ENCODE data around the gene PTGR1.

PTGR1 gene

GRCh38 chr9:111633389-111633736 lies 33.9 kb upstream of the PTGR1 start:
- H3K4me1 ChIP-seq = peaks cover 18 to 46% (median 25%) of the 10 kb centered on the region in 10 experiments
- H3K9me3 ChIP-seq (replicated peaks in 1 of 11) = peaks cover 0 to 17% (median 3%) of the 10 kb centered on the region in 11 experiments; a peak in 8 of 22 replicates
- H3K4me2 ChIP-seq = peak overlapping the region; percentile 79 to 97 (median 88)
- no peak overlapping the region for H3K27ac ChIP-seq
- peak overlapping the region in 8 of 10 experiments; percentile 5 to 98 (median 91); a peak in 7 of 20 replicates for H3K4me3 ChIP-seq
- peaks cover 0 to 70% (median 58%) of the 10 kb centered on the region in 11 experiments; a peak in 17 of 22 replicates for H4K20me1 ChIP-seq
- no peak overlapping the region; a peak in 1 of 22 replicates for H3K9ac ChIP-seq
- TF ChIP-seq Cebpa-rat (IDR thresholded peaks at IDR 0.05) = no peak
- H3K27me3 ChIP-seq = no peaks in the 10 kb centered on the region
- peaks cover 0 to 47% (median 17%) of the 10 kb centered on the region in 11 experiments; a peak in 13 of 22 replicates for H3K36me3 ChIP-seq

GRCh38 chr9:111632695-111633388 lies 33.4 kb upstream of the PTGR1 start:
- Histone ChIP-seq H3K4me2 (peak overlapping the region; percentile 79 to 97 (median 88)), H4K20me1 (peaks cover 0 to 65% (median 53%) of the 10 kb centered on the region in 11 experiments; a peak in 17 of 22 replicates), H3K36me3 (peaks cover 0 to 42% (median 17%) of the 10 kb centered on the region in 11 experiments; a peak in 12 of 22 replicates), H3K4me3 (peak overlapping the region; percentile 75 to 98 (median 92)), H3K4me1 (peaks cover 18 to 46% (median 25%) of the 10 kb centered on the region in 10 experiments), H3K27ac (peak overlapping the region in 7 of 11 experiments; percentile 81 to 95 (median 92); a peak in 9 of 22 replicates), H3K9me3 (replicated peaks in 1 of 11) (peaks cover 0 to 12% (median 0%) of the 10 kb centered on the region in 11 experiments; a peak in 4 of 22 replicates), H3K27me3 (no peaks in the 10 kb centered on the region), H3K9ac (peak overlapping the region; percentile 85 to 97 (median 96))
- TF ChIP-seq Cebpa-rat (IDR thresholded peaks at IDR 0.05) = no peak

GRCh38 chr9:111632060-111632459 lies 32.6 kb upstream of the PTGR1 start:
- Histone ChIP-seq H3K4me1 (peaks cover 18 to 46% (median 25%) of the 10 kb centered on the region in 10 experiments), H3K9ac (peak overlapping the region; percentile 85 to 97 (median 96)), H3K4me3 (peak overlapping the region; percentile 75 to 98 (median 92)), H3K27me3 (no peaks in the 10 kb centered on the region), H4K20me1 (peaks cover 0 to 57% (median 45%) of the 10 kb centered on the region in 11 experiments; a peak in 17 of 22 replicates), H3K27ac (peak overlapping the region; percentile 81 to 95 (median 91)), H3K9me3 (replicated peaks in 1 of 11) (peaks cover 0 to 6% (median 0%) of the 10 kb centered on the region in 11 experiments; a peak in 4 of 22 replicates), H3K4me2 (peak overlapping the region; percentile 79 to 97 (median 88)), H3K36me3 (peaks cover 0 to 34% (median 16%) of the 10 kb centered on the region in 11 experiments; a peak in 10 of 22 replicates)
- no peak for TF ChIP-seq Cebpa-rat (IDR thresholded peaks at IDR 0.05)

GRCh38 chr9:111631214-111631971 lies 31.9 kb upstream of the PTGR1 start, which contains the start of gene DNAJC25:
Gene DNAJC25, plus strand, starts transcription at chr9:111631334. Its CDS starts 74 bp downstream, at chr9:111631408.
- Histone ChIP-seq H3K36me3 (peaks cover 0 to 27% (median 11%) of the 10 kb centered on the region in 11 experiments; a peak in 9 of 22 replicates), H4K20me1 (peaks cover 0 to 51% (median 39%) of the 10 kb centered on the region in 11 experiments; a peak in 16 of 22 replicates), H3K9me3 (replicated peaks in 1 of 11) (peaks cover 0 to 1% (median 0%) of the 10 kb centered on the region in 11 experiments; a peak in 2 of 22 replicates), H3K9ac (peak within 1 kb of the TSS; percentile 85 to 97 (median 96)), H3K27me3 (no peaks in the 10 kb centered on the region), H3K4me2 (peak within 1 kb of the TSS; percentile 84 to 97 (median 89)), H3K27ac (peak within 1 kb of the TSS; percentile 81 to 95 (median 91)), H3K4me3 (peak within 1 kb of the TSS; percentile 75 to 98 (median 92)), H3K4me1 (peaks cover 18 to 46% (median 25%) of the 10 kb centered on the region in 10 experiments)
- TF ChIP-seq Cebpa-rat (IDR thresholded peaks at IDR 0.05) = no peak

GRCh38 chr9:111630964-111631213 lies 31.4 kb upstream of the PTGR1 start:
- peaks cover 18 to 43% (median 25%) of the 10 kb centered on the region in 10 experiments for H3K4me1 ChIP-seq
- H3K27me3 ChIP-seq = no peaks in the 10 kb centered on the region
- H4K20me1 ChIP-seq = peaks cover 0 to 46% (median 34%) of the 10 kb centered on the region in 11 experiments; a peak in 16 of 22 replicates
- H3K9ac ChIP-seq = peak overlapping the region; percentile 85 to 97 (median 96); a peak in 21 of 22 replicates
- peak overlapping the region; percentile 64 to 96 (median 85) for H3K4me2 ChIP-seq
- H3K36me3 ChIP-seq = peaks cover 0 to 23% (median 11%) of the 10 kb centered on the region in 11 experiments; a peak in 7 of 22 replicates
- TF ChIP-seq Cebpa-rat (IDR thresholded peaks at IDR 0.05) = no peak
- H3K27ac ChIP-seq = peak overlapping the region in 9 of 11 experiments; percentile 25 to 95 (median 91); a peak in 16 of 22 replicates
- H3K9me3 ChIP-seq (replicated peaks in 1 of 11) = no peaks in the 10 kb centered on the region
- peak overlapping the region; percentile 75 to 98 (median 92) for H3K4me3 ChIP-seq

GRCh38 chr9:111630182-111630963 lies 30.9 kb upstream of the PTGR1 start:
- H3K36me3 ChIP-seq = peaks cover 0 to 23% (median 11%) of the 10 kb centered on the region in 11 experiments; a peak in 6 of 22 replicates
- no peak for TF ChIP-seq Cebpa-rat (IDR thresholded peaks at IDR 0.05)
- peak overlapping the region in 9 of 11 experiments; percentile 25 to 95 (median 91); a peak in 16 of 22 replicates for H3K27ac ChIP-seq
- H3K4me2 ChIP-seq = peak overlapping the region; percentile 64 to 96 (median 85)
- peak overlapping the region; percentile 85 to 97 (median 96); a peak in 21 of 22 replicates for H3K9ac ChIP-seq
- peak overlapping the region; percentile 75 to 98 (median 92) for H3K4me3 ChIP-seq
- peaks cover 18 to 38% (median 25%) of the 10 kb centered on the region in 10 experiments for H3K4me1 ChIP-seq
- H3K27me3 ChIP-seq = no peaks in the 10 kb centered on the region
- peaks cover 0 to 40% (median 29%) of the 10 kb centered on the region in 11 experiments; a peak in 16 of 22 replicates for H4K20me1 ChIP-seq
- no peaks in the 10 kb centered on the region for H3K9me3 ChIP-seq (replicated peaks in 1 of 11)

GRCh38 chr9:111628411-111628810 lies 29.0 kb upstream of the PTGR1 start:
- H3K27ac ChIP-seq = no peak overlapping the region
- H3K4me3 ChIP-seq = no peak overlapping the region
- H3K27me3 ChIP-seq = no peaks in the 10 kb centered on the region
- H3K36me3 ChIP-seq = peaks cover 0 to 8% (median 0%) of the 10 kb centered on the region in 11 experiments; a peak in 2 of 22 replicates
- peaks cover 0 to 22% (median 9%) of the 10 kb centered on the region in 11 experiments; a peak in 14 of 22 replicates for H4K20me1 ChIP-seq
- no peak for TF ChIP-seq Cebpa-rat (IDR thresholded peaks at IDR 0.05)
- H3K4me2 ChIP-seq = no peak overlapping the region
- peaks cover 17 to 23% (median 19%) of the 10 kb centered on the region in 10 experiments for H3K4me1 ChIP-seq
- peaks cover 0 to 8% (median 0%) of the 10 kb centered on the region in 11 experiments; a peak in 7 of 22 replicates for H3K9me3 ChIP-seq (replicated peaks in 1 of 11)
- H3K9ac ChIP-seq = no peak overlapping the region
